K562 (cell line): ENCODE measurements around the gene NRP2. TPM values are rescaled to one million over a fixed set of nuclear protein-coding genes. Genes with fewer than 3 reads are reported as not detected.

Experiments
- CEBPG ChIP-seq, 3 experiments: fragments of 200-800 bp in 1 of 3; sonication (Bioruptor generic) in 1 of 3; sonication (generic) in 1 of 3; formaldehyde crosslinking in 1 of 3; IDR thresholded peaks in 2 of 3; conservative IDR thresholded peaks in 1 of 3; 2 replicates each; pipeline versions ENCODE4 v1.6.1 to v1.8.0; 2016 to 2022; ENCODE audit warnings: missing compliant biosample characterization in 2 of 3, missing genetic modification characterization in 2 of 3, mild to moderate bottlenecking in 1 of 3, missing genetic modification reagents in 1 of 3
- EP300 ChIP-seq: IDR thresholded peaks from 2 replicates; pipeline ENCODE4 v1.6.1; 2012; ENCODE audit warnings: low read length, improper control_type of control experiment
- GATAD2B ChIP-seq: fragments of 450-650 bp; IDR thresholded peaks from 2 replicates; pipeline ENCODE4 v1.6.1; 2017; ENCODE audit warnings: mild to moderate bottlenecking, borderline replicate concordance
- NCOA6 ChIP-seq: fragments of 450-650 bp; IDR thresholded peaks from 2 replicates; pipeline ENCODE4 v1.6.1; 2017; ENCODE audit warnings: mild to moderate bottlenecking
- PTTG1 ChIP-seq: fragments of 450-650 bp; IDR thresholded peaks from 2 replicates; pipeline ENCODE4 v1.6.1; 2016; ENCODE audit warnings: low read depth, mild to moderate bottlenecking, missing genetic modification characterization, missing compliant biosample characterization
- polyA plus RNA-seq, 8 experiments: library from polyadenylated mRNA; depleted of rRNA in 4 of 8; stranded (reverse) in 5 of 8; unstranded in 3 of 8; fragments of >200 nt; fragmentation: Nextera tagmentation in 2 of 8; fragmentation: Illumina TruSeq in 1 of 8; extraction: Ambion mirVana in 2 of 8; extraction: Trizol in 1 of 8; gene quantifications; 2 replicates each; pipeline versions ENCODE4 v1.2.1 to v1.2.3, GENCODE V29; 2011 to 2014; ENCODE audit warnings: inconsistent platforms in 1 of 8, missing spikeins in 1 of 8
- total RNA-seq, 7 experiments: library from RNA; depleted of rRNA in 6 of 7; stranded (reverse); fragments of >200 nt in 6 of 7; fragmentation: Illumina TruSeq in 2 of 7; extraction: Trizol in 2 of 7; gene quantifications; 2 replicates each; pipeline versions ENCODE4 v1.2.1 to v1.2.3, GENCODE V29; 2011 to 2021; ENCODE audit warnings: low replicate concordance in 1 of 7
- TF ChIP-seq, protein P1 (sequence below), 2 experiments: fragments of 450-650 bp; formaldehyde crosslinking in 1 of 2; IDR thresholded peaks; 2 replicates each; pipeline versions ENCODE4 v1.4.0 to v1.6.1; 2014 to 2020; ENCODE audit warnings: mild to moderate bottlenecking in 2 of 2, borderline replicate concordance in 1 of 2, low read depth in 1 of 2
- TF ChIP-seq, protein P2 (sequence below): fragments of 250-450 bp; sonication (Bioruptor Pico); IDR thresholded peaks from 2 replicates; pipeline ENCODE4 v1.8.0; 2021; ENCODE audit warnings: moderate library complexity, mild to moderate bottlenecking, inconsistent platforms
- TF ChIP-seq, protein P3 (sequence below): fragments of 250-450 bp; sonication (Bioruptor Pico); IDR thresholded peaks from 2 replicates; pipeline ENCODE4 v1.4.0; 2020
- TF ChIP-seq, protein P4 (sequence below): sonication (generic); formaldehyde crosslinking; IDR thresholded peaks from 2 replicates; pipeline ENCODE4 v1.8.1; 2023; ENCODE audit warnings: mild to moderate bottlenecking, missing genetic modification reagents

Gene NRP2
- total and polyA plus RNA-seq, 9 of the 15 experiments (the other 6 are each of a cell fraction or from before 2014, with no cell fraction given): 0.05 to 0.31 (median 0.15) TPM; not detected in 5

DNA sequence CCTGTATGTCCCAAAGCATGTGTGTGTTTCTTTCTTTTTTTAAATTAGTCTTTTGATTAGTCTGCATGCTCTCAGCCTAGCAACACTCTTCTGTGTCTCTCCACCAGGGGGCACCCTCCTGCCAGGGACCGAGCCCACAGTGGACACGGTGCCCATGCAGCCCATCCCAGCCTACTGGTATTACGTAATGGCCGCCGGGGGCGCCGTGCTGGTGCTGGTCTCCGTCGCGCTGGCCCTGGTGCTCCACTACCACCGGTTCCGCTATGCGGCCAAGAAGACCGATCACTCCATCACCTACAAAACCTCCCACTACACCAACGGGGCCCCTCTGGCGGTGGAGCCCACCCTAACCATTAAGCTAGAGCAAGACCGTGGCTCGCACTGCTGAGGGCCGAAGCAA, 93.8 kb downstream of the NRP2 start (continued):
- TF ChIP-seq, protein P1, sequence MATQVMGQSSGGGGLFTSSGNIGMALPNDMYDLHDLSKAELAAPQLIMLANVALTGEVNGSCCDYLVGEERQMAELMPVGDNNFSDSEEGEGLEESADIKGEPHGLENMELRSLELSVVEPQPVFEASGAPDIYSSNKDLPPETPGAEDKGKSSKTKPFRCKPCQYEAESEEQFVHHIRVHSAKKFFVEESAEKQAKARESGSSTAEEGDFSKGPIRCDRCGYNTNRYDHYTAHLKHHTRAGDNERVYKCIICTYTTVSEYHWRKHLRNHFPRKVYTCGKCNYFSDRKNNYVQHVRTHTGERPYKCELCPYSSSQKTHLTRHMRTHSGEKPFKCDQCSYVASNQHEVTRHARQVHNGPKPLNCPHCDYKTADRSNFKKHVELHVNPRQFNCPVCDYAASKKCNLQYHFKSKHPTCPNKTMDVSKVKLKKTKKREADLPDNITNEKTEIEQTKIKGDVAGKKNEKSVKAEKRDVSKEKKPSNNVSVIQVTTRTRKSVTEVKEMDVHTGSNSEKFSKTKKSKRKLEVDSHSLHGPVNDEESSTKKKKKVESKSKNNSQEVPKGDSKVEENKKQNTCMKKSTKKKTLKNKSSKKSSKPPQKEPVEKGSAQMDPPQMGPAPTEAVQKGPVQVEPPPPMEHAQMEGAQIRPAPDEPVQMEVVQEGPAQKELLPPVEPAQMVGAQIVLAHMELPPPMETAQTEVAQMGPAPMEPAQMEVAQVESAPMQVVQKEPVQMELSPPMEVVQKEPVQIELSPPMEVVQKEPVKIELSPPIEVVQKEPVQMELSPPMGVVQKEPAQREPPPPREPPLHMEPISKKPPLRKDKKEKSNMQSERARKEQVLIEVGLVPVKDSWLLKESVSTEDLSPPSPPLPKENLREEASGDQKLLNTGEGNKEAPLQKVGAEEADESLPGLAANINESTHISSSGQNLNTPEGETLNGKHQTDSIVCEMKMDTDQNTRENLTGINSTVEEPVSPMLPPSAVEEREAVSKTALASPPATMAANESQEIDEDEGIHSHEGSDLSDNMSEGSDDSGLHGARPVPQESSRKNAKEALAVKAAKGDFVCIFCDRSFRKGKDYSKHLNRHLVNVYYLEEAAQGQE (IDR thresholded peaks at IDR 0.05; ENCODE audit: borderline replicate concordance): peak; percentile 56
- TF ChIP-seq, protein P1 (CRISPR knock-in tag; IDR thresholded peaks at IDR 0.05; ENCODE audit: low read depth): no peak
- TF ChIP-seq, protein P2, sequence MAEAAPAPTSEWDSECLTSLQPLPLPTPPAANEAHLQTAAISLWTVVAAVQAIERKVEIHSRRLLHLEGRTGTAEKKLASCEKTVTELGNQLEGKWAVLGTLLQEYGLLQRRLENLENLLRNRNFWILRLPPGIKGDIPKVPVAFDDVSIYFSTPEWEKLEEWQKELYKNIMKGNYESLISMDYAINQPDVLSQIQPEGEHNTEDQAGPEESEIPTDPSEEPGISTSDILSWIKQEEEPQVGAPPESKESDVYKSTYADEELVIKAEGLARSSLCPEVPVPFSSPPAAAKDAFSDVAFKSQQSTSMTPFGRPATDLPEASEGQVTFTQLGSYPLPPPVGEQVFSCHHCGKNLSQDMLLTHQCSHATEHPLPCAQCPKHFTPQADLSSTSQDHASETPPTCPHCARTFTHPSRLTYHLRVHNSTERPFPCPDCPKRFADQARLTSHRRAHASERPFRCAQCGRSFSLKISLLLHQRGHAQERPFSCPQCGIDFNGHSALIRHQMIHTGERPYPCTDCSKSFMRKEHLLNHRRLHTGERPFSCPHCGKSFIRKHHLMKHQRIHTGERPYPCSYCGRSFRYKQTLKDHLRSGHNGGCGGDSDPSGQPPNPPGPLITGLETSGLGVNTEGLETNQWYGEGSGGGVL: no peak
- TF ChIP-seq GATAD2B: no peak
- no peak for TF ChIP-seq CEBPG (CRISPR knock-in tag; IDR thresholded peaks at IDR 0.05)
- 0 out of 4 replicates have a peak, but pooled peaks of 1 of the 2 experiments have one; percentile 22 for TF ChIP-seq CEBPG (tag; conservative IDR thresholded peaks at IDR 0.05 in 1 of 2, IDR thresholded peaks at IDR 0.05 in 1 of 2)
- TF ChIP-seq, protein P3, sequence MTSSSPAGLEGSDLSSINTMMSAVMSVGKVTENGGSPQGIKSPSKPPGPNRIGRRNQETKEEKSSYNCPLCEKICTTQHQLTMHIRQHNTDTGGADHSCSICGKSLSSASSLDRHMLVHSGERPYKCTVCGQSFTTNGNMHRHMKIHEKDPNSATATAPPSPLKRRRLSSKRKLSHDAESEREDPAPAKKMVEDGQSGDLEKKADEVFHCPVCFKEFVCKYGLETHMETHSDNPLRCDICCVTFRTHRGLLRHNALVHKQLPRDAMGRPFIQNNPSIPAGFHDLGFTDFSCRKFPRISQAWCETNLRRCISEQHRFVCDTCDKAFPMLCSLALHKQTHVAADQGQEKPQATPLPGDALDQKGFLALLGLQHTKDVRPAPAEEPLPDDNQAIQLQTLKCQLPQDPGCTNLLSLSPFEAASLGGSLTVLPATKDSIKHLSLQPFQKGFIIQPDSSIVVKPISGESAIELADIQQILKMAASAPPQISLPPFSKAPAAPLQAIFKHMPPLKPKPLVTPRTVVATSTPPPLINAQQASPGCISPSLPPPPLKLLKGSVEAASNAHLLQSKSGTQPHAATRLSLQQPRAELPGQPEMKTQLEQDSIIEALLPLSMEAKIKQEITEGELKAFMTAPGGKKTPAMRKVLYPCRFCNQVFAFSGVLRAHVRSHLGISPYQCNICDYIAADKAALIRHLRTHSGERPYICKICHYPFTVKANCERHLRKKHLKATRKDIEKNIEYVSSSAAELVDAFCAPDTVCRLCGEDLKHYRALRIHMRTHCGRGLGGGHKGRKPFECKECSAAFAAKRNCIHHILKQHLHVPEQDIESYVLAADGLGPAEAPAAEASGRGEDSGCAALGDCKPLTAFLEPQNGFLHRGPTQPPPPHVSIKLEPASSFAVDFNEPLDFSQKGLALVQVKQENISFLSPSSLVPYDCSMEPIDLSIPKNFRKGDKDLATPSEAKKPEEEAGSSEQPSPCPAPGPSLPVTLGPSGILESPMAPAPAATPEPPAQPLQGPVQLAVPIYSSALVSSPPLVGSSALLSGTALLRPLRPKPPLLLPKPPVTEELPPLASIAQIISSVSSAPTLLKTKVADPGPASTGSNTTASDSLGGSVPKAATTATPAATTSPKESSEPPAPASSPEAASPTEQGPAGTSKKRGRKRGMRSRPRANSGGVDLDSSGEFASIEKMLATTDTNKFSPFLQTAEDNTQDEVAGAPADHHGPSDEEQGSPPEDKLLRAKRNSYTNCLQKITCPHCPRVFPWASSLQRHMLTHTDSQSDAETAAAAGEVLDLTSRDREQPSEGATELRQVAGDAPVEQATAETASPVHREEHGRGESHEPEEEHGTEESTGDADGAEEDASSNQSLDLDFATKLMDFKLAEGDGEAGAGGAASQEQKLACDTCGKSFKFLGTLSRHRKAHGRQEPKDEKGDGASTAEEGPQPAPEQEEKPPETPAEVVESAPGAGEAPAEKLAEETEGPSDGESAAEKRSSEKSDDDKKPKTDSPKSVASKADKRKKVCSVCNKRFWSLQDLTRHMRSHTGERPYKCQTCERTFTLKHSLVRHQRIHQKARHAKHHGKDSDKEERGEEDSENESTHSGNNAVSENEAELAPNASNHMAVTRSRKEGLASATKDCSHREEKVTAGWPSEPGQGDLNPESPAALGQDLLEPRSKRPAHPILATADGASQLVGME (CRISPR knock-in tag): no peak
- no peak for TF ChIP-seq NCOA6
- no peak for TF ChIP-seq PTTG1 (tag)
- TF ChIP-seq EP300: no peak
- TF ChIP-seq, protein P4, sequence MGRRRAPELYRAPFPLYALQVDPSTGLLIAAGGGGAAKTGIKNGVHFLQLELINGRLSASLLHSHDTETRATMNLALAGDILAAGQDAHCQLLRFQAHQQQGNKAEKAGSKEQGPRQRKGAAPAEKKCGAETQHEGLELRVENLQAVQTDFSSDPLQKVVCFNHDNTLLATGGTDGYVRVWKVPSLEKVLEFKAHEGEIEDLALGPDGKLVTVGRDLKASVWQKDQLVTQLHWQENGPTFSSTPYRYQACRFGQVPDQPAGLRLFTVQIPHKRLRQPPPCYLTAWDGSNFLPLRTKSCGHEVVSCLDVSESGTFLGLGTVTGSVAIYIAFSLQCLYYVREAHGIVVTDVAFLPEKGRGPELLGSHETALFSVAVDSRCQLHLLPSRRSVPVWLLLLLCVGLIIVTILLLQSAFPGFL (CRISPR knock-in tag): no peak
